C1 segment of cervical spinal cord (tissue), 14 donors: ENCODE measurements around the gene RPL12.

Experiments
- DNase-seq, 14 donors: peaks; one replicate each; lab custom pipeline; 2025; lab: John Stamatoyannopoulos, UW

Gene RPL12

GRCh38 chr9:127450830-127451607 lies at the start of gene RPL12, which contains the start of gene LRSAM1:
Gene RPL12 (minus strand): TSS chr9:127451406. CDS start chr9:127451317, 89 bp downstream.
Gene LRSAM1 (plus strand): TSS chr9:127451510. CDS start chr9:127454528, 3,018 bp downstream.
- peak; percentile 72 to 94 (median 92) for DNase-seq

- DNase-seq, result no peak
Observed at GRCh38 chr9:127500862-127501261, 49.7 kb upstream of the RPL12 start.

GRCh38 chr9:127500399-127500798 lies 49.2 kb upstream of the RPL12 start:
- DNase-seq, result no peak

- DNase-seq, result no peak
Observed at GRCh38 chr9:127498298-127498697, 47.1 kb upstream of the RPL12 start.

- no peak for DNase-seq
Observed at GRCh38 chr9:127497656-127498290, 46.6 kb upstream of the RPL12 start.

GRCh38 chr9:127496974-127497373 lies 45.8 kb upstream of the RPL12 start:
- no peak for DNase-seq

GRCh38 chr9:127495884-127496555 lies 44.8 kb upstream of the RPL12 start:
- peak in 1 of 14 donors; percentile 79 for DNase-seq

GRCh38 chr9:127494304-127494702 lies 43.1 kb upstream of the RPL12 start:
- no peak for DNase-seq

- peak in 1 of 14 donors; percentile 80 for DNase-seq
Observed at GRCh38 chr9:127493592-127494303, 42.5 kb upstream of the RPL12 start.

- no peak for DNase-seq
Observed at GRCh38 chr9:127492616-127493015, 41.4 kb upstream of the RPL12 start.

GRCh38 chr9:127491516-127491915 lies 40.3 kb upstream of the RPL12 start:
- no peak for DNase-seq

GRCh38 chr9:127490535-127491230 lies 39.5 kb upstream of the RPL12 start:
- no peak for DNase-seq

GRCh38 chr9:127489471-127490115 lies 38.4 kb upstream of the RPL12 start:
- no peak for DNase-seq

GRCh38 chr9:127488946-127489345 lies 37.7 kb upstream of the RPL12 start:
- no peak for DNase-seq

GRCh38 chr9:127485995-127486394 lies 34.8 kb upstream of the RPL12 start:
- DNase-seq, result no peak

GRCh38 chr9:127482662-127483061 lies 31.5 kb upstream of the RPL12 start:
- DNase-seq, result no peak

GRCh38 chr9:127479507-127480081 lies 28.4 kb upstream of the RPL12 start:
- no peak for DNase-seq

GRCh38 chr9:127474592-127474991 lies 23.4 kb upstream of the RPL12 start:
- no peak for DNase-seq

GRCh38 chr9:127473932-127474331 lies 22.7 kb upstream of the RPL12 start:
- peak in 3 of 14 donors; percentile 4 to 69 (median 48) for DNase-seq

- DNase-seq, result no peak
Observed at GRCh38 chr9:127473501-127473900, 22.3 kb upstream of the RPL12 start.
